Ecto neural progenitor cell (in vitro differentiated cells): ENCODE measurements around the gene BACE2.
"Not testable (repeated sequence)": the region's sequence is repeated elsewhere in the genome, so short reads cannot be mapped to it uniquely, and the experiment has no call there.

Source experiments
- DNase-seq: peaks from one replicate; pipeline ENCODE4 v3.0.0-alpha.2; 2018; ENCODE audit warnings: low spot score

Gene BACE2

DNA sequence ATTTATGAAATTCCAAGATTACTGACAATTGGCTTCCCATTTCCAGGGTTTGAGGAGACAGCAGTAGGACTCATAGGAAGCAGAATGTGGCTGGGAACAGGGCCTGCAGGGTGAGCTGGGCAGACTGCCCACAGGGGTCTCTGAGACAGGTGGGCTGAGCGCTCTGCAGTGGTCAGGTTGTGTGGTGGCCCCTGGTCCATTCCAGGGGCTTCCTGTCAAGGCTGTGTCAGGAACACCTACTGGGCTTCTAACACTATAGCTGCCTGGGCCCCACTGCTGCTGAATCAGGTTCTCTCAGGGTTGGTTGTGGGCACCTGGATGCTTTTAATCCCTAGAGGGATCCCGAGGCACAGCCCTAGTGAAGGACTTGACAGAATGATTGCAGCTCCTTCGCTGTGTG lies 72.1 kb downstream of the BACE2 start:
- DNase-seq, result no peak

GRCh38 chr21:41241341-41241740 lies 73.4 kb downstream of the BACE2 start:
- DNase-seq, result no peak

DNA sequence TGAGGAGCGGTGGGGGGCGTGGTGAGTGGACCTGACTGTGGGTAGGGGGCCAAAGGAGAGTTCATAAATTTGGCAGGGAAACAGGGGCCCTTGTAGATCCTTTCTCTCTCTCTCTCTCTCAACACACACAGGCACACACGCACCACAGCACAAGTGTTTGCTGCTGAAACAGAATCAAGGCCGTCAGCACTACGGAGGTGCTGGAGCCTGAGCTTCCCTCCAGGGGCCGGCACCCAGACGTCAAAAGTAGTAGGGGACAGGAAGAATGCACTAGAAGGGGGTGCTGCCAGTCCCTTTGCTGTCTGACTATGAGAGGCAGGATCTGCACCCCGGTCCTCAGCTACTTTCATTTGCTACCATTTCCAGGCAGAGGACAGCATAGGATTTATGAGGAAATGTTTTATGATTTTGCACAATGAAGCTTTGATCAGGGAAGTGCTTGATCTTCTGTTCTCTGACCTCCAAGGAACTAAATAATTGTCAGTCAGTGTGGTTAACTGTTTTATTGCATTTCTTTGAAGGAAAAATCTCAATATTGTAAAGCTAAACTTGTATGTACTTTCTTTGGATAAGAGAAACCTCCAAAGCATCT lies 74.4 kb downstream of the BACE2 start:
- no peak for DNase-seq

DNA sequence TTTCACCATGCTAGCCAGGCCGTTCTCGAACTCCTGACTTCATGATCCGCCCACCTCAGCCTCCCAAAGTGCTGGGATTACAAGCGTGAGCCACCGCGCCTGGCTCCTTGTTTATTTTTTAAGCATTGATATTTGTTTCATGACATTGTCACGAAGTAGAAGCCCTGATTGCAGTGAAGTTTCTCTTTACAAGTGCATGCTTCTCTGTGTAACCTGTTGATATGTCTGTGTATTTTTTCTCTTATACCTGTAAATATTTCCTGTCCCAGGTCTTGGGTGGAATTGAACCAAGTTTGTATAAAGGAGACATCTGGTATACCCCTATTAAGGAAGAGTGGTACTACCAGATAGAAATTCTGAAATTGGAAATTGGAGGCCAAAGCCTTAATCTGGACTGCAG lies 75.1 kb downstream of the BACE2 start:
- DNase-seq, result no peak

DNA sequence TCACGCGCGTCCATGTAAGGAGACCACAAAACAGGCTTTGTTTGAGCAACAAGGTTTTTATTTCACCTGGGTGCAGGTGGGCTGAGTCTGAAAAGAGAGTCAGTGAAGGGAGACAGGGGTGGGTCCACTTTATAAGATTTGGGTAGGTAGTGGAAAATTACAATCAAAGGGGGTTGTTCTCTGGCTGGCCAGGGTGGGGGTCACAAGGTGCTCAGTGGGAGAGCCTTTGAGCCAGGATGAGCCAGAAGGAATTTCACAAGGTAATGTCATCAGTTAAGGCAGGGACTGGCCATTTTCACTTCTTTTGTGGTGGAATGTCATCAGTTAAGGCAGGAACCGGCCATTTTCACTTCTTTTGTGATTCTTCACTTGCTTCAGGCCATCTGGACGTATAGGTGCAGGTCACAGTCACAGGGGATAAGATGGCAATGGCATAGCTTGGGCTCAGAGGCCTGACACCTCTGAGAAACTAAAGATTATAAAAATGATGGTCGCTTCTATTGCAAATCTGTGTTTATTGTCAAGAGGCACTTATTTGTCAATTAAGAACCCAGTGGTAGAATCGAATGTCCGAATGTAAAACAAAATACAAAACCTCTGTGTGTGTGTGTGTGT lies 76.4 kb downstream of the BACE2 start:
- not testable (repeated sequence) for DNase-seq

DNA sequence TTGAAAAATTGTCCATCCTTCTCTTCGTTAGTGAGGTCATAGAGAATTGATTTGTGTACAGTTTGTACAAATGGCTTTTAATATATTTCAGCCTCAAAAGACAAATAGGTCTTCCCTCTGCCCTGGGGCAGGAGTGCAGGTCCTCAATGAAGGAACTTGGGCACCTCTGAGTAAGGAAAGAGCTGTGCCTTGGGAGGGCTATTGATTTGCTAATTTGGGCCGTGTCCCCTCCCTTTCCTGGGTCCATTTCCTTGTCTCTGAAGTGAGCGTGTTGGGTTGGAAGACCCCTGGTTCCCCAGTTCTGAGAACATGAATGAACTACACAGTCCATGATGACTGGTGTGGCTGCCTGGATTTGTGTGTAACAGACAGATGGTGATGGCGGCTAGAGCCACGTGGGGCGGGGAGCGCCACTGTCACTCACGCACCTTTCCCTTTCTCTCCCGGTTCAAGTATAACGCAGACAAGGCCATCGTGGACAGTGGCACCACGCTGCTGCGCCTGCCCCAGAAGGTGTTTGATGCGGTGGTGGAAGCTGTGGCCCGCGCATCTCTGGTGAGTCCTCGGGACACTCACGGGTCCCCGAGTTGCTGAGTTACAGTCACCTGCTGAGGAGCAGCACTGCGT lies 77.7 kb downstream of the BACE2 start:
- no peak for DNase-seq

DNA sequence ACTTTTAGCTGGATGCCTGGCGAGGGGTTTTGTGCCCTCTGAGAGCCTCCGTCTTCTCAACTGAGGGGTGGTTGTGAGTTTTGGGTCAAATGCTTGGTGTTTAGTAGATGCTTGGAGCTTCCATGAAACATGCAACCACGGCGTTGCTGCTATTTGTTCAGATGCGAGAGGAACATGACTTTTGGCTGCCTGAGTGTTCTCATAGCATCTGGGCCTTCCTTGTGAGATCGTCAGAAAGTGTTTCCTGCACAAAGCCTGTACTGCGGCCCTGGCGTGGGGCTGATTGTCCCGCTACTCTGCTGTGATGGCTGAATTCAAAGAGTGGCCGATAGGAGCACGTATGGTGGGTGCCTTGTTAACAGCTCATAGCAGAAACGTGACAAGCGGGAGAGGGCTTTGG lies 78.8 kb downstream of the BACE2 start:
- no peak for DNase-seq

DNA sequence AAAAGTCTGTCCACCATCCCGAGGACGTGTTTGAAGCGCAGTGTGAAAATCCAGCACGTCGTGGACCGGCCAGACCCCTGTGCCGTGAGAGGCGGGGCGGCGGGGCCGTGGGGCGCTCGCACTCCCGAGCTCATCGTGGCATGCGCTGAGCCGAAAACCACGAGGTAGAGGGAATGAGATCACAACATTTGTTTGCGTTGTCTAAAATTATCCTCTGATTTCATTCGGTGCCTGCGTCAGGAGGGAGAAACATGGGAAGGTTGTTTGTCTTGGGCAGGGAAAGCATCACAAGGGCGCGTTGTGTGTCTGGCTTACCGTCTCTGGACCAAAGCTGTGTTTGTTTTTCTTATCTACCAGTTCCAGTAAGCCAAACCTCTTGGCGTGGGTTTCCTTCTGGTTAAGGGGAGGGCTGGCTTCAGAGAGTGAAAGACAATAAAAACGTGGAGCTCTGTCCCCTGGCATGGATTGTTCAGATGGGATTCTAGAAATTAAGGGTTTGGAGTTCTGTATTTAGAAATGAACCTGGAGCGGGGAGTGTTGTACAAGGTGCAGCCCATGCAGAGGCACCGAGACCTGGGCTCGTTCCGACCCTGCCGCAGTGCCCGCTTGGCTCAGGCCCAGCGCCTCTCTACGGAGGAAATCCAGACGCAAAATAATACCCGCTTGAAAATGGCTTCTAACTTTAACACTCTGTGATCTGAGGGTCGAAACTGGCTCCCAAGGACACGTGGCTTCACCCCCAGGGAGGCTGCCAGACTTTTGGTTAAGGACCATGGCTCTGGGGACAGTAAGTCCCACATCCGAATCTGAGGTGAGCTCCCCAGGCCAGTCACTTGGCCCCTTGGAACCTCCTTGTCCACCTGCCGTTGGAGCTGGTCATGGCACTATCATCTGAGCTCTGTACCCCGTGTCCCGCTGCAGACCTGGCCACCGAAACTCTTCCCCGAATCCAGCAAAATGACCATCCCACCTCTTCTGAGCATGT lies 79.9 kb downstream of the BACE2 start:
- no peak for DNase-seq

DNA sequence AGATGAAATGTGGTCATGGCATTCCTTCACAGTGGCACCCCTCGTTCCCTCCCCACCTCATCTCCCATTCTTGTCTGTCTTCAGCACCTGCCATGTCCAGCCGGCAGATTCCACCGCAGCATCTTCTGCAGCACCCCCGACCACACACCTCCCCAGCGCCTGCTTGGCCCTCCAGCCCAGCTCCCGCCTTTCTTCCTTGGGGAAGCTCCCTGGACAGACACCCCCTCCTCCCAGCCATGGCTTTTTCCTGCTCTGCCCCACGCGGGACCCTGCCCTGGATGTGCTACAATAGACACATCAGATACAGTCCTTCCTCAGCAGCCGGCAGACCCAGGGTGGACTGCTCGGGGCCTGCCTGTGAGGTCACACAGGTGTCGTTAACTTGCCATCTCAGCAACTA lies 81.5 kb downstream of the BACE2 start:
- DNase-seq, result no peak

GRCh38 chr21:41250519-41250918 lies 82.6 kb downstream of the BACE2 start:
- no peak for DNase-seq

- DNase-seq, result no peak
Measured at GRCh38 chr21:41251961-41252642, 84.1 kb downstream of the BACE2 start.

DNA sequence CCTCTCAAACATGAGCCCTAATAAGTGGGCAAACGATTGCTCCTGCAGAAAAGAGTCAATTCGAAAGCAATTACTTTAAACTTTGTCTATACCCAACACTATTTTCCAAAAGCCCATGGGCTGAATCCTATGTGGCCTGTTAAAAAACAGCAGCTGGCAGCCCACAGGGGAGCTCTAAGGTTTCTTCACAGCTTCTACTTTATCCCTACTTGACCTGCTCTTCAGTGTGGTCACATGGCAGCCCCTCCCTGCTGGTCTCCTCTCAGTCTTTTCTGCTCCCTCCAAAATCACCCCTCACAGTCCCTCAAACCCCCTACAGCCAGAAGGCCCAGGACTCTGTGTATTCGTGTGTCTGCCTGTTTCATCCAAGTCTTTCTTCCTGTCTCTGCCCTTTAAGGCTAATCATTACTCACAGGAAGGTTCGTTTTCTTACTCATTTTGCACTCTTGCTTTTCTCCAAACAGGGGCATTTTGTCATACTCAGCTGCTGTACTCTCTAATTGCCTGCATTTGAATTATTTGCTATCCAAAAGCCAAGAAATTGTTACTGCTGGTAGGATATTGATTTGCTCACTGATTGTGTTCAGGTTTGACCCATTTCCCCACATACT lies 86.2 kb downstream of the BACE2 start:
- no peak for DNase-seq

DNA sequence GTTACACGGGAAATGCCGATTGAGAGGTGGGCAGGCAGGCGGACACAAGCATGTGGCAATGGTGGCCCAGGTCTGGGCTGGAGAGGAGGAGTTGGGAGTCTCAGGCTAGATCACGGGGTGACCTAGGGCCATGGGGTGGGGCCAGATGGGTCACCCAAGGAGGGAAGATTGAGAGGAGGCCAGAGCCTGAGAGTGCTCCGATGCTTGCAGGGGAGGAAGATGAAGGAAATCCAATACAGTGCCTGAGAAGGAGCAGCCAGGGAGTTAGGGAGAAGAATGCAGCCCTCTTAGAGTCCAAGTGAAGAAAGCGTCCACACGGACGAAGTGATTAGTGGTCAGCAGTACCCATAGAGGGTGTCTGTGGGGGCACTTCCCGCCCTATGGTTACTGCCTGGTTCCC lies 87.2 kb downstream of the BACE2 start:
- no peak for DNase-seq

DNA sequence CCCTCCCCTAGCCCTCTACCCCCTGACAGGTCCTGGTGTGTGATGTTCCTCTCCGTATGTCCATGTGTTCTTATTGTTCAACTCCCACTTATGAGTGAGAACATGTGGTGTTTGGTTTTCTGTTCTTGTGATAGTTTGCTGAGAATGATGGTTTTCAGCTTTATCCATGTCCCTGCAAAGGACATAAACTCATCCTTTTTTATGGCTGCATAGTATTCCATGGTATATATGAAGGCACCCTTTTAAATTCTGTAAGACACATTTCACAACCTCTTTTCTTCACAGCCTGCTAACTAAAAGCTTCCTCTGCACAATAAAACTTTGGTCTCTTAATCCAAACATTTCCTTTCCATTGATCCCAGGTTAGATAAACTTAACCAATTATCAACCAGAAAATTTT lies 88.3 kb downstream of the BACE2 start:
- DNase-seq, result not testable (repeated sequence)

DNA sequence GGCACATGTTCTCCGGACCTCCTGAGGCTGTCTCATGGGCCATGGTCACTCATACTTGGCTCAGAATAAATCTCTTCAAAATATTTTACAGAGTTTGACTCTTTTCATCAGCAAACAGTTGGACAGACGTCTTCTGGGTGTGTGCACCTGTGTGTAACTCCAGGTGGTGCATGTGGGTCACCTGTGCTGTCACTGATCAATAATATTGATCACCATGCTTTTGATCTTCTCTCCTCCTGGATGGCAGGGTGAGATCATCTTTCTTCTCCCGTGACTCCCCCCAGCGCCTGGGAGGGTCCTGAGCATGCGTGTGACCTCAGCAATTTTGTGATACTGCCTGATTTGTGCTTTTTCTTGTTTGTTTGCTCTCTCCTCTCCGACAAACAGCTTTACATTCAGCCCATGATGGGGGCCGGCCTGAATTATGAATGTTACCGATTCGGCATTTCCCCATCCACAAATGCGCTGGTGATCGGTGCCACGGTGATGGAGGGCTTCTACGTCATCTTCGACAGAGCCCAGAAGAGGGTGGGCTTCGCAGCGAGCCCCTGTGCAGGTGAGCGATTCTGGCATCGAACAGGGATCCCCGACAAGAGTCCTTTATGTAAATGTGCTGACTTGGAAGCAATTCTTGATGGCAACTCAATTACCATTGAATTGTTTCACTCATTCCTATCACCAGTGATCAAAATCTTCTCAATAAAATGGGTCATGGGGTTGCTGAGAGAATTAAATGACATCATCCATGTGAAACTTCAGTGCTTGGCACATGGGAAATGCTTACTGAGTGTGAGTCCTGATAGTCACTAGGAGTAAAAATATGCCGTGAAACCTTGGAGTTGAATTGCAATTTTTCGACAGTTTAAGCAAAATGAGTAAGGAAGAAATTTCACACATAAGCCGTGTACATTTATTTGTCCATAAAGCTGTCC lies 89.1 kb downstream of the BACE2 start:
- DNase-seq, result no peak

- DNase-seq, result no peak
Measured at GRCh38 chr21:41258617-41259016, 90.7 kb downstream of the BACE2 start.

GRCh38 chr21:41260428-41260827 lies 92.5 kb downstream of the BACE2 start:
- no peak for DNase-seq

GRCh38 chr21:41267346-41267745 lies 99.4 kb downstream of the BACE2 start:
- no peak for DNase-seq

- no peak for DNase-seq
Measured at GRCh38 chr21:41269535-41269934, 101.6 kb downstream of the BACE2 start.

- no peak for DNase-seq
Measured at GRCh38 chr21:41277196-41277595, 109.2 kb downstream of the BACE2 start.
